Heart right ventricle (tissue), 16 donors: Measurements from ENCODE around the gene ARHGEF4. TPM values are rescaled to one million over a fixed set of nuclear protein-coding genes. Genes with fewer than 3 reads are reported as not detected.

ENCODE experiments used
- ATAC-seq, 8 donors: fragments of 200-7000 bp; cut with Tn5 transposase; one replicate each; pipeline ENCODE4 v1.9.1; 2020; ENCODE audit warnings: mild to moderate bottlenecking in 8 of 8, moderate library complexity in 8 of 8, moderate number of reproducible peaks in 1 of 8
- DNase-seq, 2 donors: peaks; one replicate each; pipeline ENCODE4 v3.0.0-alpha.2; 2020
- H3K27ac ChIP-seq, 10 donors: fragments of 200-600 bp; sonication (generic) in 2 of 10; one replicate each; pipeline versions ENCODE4 v1.5.0 to v1.8.0; 2020 to 2022; ENCODE audit warnings: mild to moderate bottlenecking in 3 of 10
- H3K27me3 ChIP-seq, 7 donors: fragments of 200-600 bp; one replicate each; pipeline ENCODE4 v1.8.0; 2021 to 2022; ENCODE audit warnings: mild to moderate bottlenecking in 2 of 7
- H3K36me3 ChIP-seq, 9 donors: fragments of 200-600 bp; sonication (generic) in 1 of 9; one replicate each; pipeline versions ENCODE4 v1.5.0 to v1.8.0; 2020 to 2022; ENCODE audit warnings: mild to moderate bottlenecking in 2 of 9
- H3K4me1 ChIP-seq, 9 donors: fragments of 200-600 bp; sonication (generic) in 1 of 9; one replicate each; pipeline versions ENCODE4 v1.5.0 to v1.8.0; 2020 to 2022; ENCODE audit warnings: mild to moderate bottlenecking in 4 of 9
- H3K4me3 ChIP-seq, 10 donors: fragments of 200-600 bp; sonication (generic) in 2 of 10; one replicate each; pipeline versions ENCODE4 v1.5.0 to v1.8.0; 2020 to 2022; ENCODE audit warnings: mild to moderate bottlenecking in 7 of 10, moderate library complexity in 2 of 10
- H3K9me3 ChIP-seq, 11 donors: fragments of 200-600 bp in 10 of 11; sonication (generic) in 2 of 11; one replicate each; pipeline versions ENCODE4 v1.5.0 to v1.8.0; 2013 to 2022; ENCODE audit warnings: mild to moderate bottlenecking in 2 of 11, control low read depth in 1 of 11, moderate library complexity in 1 of 11
- WGBS, 2 donors: extraction: QIAGEN DNeasy Blood & Tissue Kit; methylation state at CpG; one replicate each; pipeline ENCODE4 v1.1.7; 2013; ENCODE audit warnings: inconsistent platforms in 1 of 2; 5-methylcytosine and 5-hydroxymethylcytosine counted together
- intact Hi-C, 10 donors: fragments of 100-400 bp; cut with DNase I; formaldehyde crosslinking; loops; one replicate each; pipeline versions ENCODE4 v1.11.1 to v1.14.2; 2022
- polyA plus RNA-seq, 2 donors: library from polyadenylated mRNA; stranded (reverse); fragments of 200-250 nt; gene quantifications; one replicate each; pipeline ENCODE4 v1.2.3, GENCODE V29; 2013
- total RNA-seq, 10 donors: library from RNA; stranded (reverse); fragmentation: NEBNext Ultra II Directional in 3 of 10; extraction: Animal tissue kit (Norgen Biotek cat#: 25700) in 3 of 10; gene quantifications; one replicate each; pipeline versions ENCODE4 v1.2.1 to v1.2.4, GENCODE V29; 2021 to 2023
- TF ChIP-seq, protein P1 (sequence below), 9 donors: fragments of 200-600 bp; sonication (generic) in 2 of 9; IDR thresholded peaks; one replicate each; pipeline versions ENCODE4 v1.5.0 to v1.8.0; 2021 to 2022; ENCODE audit warnings: antibody characterized with exemption in 9 of 9, mild to moderate bottlenecking in 5 of 9, moderate library complexity in 1 of 9
- donor health status: Arrhythmogenic right ventricular cardiomyopathy.
- donor health status: ischemic (EF 13 %, LVEDD 7.1; RV severe dilation, severe dysfunction).
- donor health status: healthy with polysubstance abuse.
- donor health status: DM: no; HTN: yes; CAD: no.
- donor health status: DM: no; HTN: no; CAD: no.
- donor health status: ischemic (EF 25% LVEDD 6.9; RV normal size, moderate dysfunction).
- donor health status: ischemic (EF 25% LVEDD 5.7; RV mildly dilated, moderate dysfunction).
- donor health status: healthy.
- donor health status: DM: yes; HTN: yes; CAD: no.
- donor health status: Ischemic cardiomyopathy.
- donor health status: ischemic (EF 35%, LVEDD 5.7; RV mildly dilated, moderate dysfunction).
- donor health status: nonischemic (EF 11% LVEDD 7.7; RV severe dilation, severe dysfunction).
- donor health status: DM: yes; HTN: yes; CAD: no.
- donor health status: PGD.
- donor health status: ischemic (EF 29% LVEDD 5.4; RV normal size, mild dysfunction).
- donor health status: nonischemic (EF 23%, LVEDD 6.1; RV moderate dilation, normal function).

Gene ARHGEF4
- total and polyA plus RNA-seq, 12 donors: 0.67 to 6.5 (median 3.4) TPM

DNA sequence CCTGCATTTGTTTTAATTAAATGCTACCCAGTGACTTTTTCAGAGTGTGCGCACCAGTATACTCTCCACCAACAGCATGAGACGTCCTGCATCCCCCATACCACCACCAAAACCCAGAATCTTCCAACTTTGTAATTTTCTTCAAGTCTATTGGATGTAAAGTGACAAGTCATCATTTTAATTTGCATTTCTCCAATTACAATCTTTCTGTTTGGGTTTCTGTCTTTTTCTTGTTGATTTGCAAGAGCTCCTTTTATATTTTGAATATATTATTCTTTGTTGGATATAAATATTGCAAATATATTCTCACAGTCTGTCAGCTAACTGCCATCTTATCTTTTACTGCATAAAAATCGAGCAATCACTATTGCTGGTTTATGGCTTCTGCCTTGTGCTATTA lies 160.0 kb downstream of the ARHGEF4 start:
- TF ChIP-seq, protein P1, sequence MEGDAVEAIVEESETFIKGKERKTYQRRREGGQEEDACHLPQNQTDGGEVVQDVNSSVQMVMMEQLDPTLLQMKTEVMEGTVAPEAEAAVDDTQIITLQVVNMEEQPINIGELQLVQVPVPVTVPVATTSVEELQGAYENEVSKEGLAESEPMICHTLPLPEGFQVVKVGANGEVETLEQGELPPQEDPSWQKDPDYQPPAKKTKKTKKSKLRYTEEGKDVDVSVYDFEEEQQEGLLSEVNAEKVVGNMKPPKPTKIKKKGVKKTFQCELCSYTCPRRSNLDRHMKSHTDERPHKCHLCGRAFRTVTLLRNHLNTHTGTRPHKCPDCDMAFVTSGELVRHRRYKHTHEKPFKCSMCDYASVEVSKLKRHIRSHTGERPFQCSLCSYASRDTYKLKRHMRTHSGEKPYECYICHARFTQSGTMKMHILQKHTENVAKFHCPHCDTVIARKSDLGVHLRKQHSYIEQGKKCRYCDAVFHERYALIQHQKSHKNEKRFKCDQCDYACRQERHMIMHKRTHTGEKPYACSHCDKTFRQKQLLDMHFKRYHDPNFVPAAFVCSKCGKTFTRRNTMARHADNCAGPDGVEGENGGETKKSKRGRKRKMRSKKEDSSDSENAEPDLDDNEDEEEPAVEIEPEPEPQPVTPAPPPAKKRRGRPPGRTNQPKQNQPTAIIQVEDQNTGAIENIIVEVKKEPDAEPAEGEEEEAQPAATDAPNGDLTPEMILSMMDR (IDR thresholded peaks at IDR 0.05): no peak
- intact Hi-C loops: no loop called here
- Histone ChIP-seq H3K36me3 (no peaks in the 10 kb centered on the region), H3K4me3 (no peak overlapping the region), H3K4me1 (no peaks in the 10 kb centered on the region), H3K27ac (no peak overlapping the region), H3K9me3 (no peaks in the 10 kb centered on the region), H3K27me3 (peaks cover 0 to 36% (median 20%) of the 10 kb centered on the region in 7 donors)
- WGBS, 2 donors: 66 to 70% methylated on average over 3 of the region's 3 CpGs
- DNase-seq: no peak
- no peak for ATAC-seq

DNA sequence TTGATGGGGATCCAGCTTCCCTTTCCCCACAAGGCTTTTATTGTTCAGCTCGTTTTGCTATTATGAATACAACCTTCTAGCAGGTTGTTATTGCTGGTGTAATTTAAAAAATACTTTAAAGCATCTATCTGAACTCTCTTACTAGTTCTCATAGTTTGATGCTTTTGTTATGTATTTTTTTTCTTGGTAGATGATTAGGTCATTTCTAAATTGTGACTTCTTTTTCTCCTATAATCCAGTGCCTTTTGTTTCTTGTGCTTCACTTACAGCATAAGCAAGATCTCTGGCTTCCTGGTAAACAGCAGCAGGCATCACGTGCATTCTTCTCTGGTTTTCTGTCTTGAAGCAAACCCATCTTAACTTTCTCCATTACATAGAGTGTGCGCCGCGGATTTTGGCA lies 160.5 kb downstream of the ARHGEF4 start:
- WGBS, 2 donors: 65 to 81% methylated on average over 5 of the region's 5 CpGs
- no peak for ATAC-seq
- Histone ChIP-seq H3K4me3 (no peak overlapping the region), H3K4me1 (no peaks in the 10 kb centered on the region), H3K36me3 (no peaks in the 10 kb centered on the region), H3K9me3 (no peaks in the 10 kb centered on the region), H3K27ac (no peak overlapping the region), H3K27me3 (peaks cover 0 to 41% (median 20%) of the 10 kb centered on the region in 7 donors)
- intact Hi-C loops: no loop called here
- TF ChIP-seq, protein P1 (IDR thresholded peaks at IDR 0.05): no peak
- DNase-seq: no peak

- Histone ChIP-seq H3K27me3 (peaks cover 0 to 39% (median 23%) of the 10 kb centered on the region in 7 donors), H3K9me3 (no peaks in the 10 kb centered on the region), H3K36me3 (no peaks in the 10 kb centered on the region), H3K4me1 (no peaks in the 10 kb centered on the region), H3K27ac (no peak overlapping the region), H3K4me3 (no peak overlapping the region)
- TF ChIP-seq, protein P1 (IDR thresholded peaks at IDR 0.05): no peak
- 68 to 77% methylated on average over 6 of the region's 6 CpGs for WGBS, 2 donors
- ATAC-seq (no peak), DNase-seq (no peak)
- intact Hi-C loops: no loop called here
Measured at GRCh38 chr2:130998561-130998960, 161.8 kb downstream of the ARHGEF4 start.

- intact Hi-C loops: no loop called here
- no peak overlapping the region for H3K4me3 ChIP-seq
- TF ChIP-seq, protein P1 (IDR thresholded peaks at IDR 0.05): no peak
- no peaks in the 10 kb centered on the region for H3K36me3 ChIP-seq
- peaks cover 0 to 27% (median 20%) of the 10 kb centered on the region in 7 donors for H3K27me3 ChIP-seq
- DNase-seq (no peak), ATAC-seq (no peak)
- H3K9me3 ChIP-seq: no peaks in the 10 kb centered on the region
- H3K4me1 ChIP-seq: no peaks in the 10 kb centered on the region
- 87 to 90% methylated on average over 11 of the region's 11 CpGs for WGBS, 2 donors
- no peak overlapping the region for H3K27ac ChIP-seq
Measured at GRCh38 chr2:131004446-131005209, 167.9 kb downstream of the ARHGEF4 start.
